Measurements from ENCODE around the gene BARD1. TPM values are rescaled to one million over a fixed set of nuclear protein-coding genes. Genes with fewer than 3 reads are reported as not detected.

Gene BARD1
- total and polyA plus RNA-seq, 2 of the 8 experiments (the other 6 are each of a cell fraction or from before 2014, with no cell fraction given): 11.1 to 29.8 TPM

DNA sequence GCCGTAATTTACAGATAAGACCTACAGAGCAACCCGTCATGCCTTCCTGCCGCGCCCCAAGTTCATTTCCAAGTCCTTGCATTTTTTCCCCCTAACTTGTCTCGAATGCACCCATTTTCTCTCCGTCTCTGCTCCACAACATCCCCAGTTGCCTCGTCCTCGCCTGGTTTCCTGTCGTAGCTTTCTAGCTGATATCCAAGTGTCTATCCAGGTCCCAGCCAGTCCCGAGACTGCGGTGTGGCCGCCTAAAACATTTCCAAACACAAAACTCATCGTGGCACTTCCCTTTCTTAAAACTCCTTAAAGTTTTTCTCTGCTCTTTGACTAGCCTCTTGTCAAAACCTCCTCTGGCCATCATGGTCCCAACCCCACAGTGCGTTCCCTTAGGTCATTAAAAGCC, 1.2 kb upstream of the BARD1 start (continued):
- TF ChIP-seq, protein P1, sequence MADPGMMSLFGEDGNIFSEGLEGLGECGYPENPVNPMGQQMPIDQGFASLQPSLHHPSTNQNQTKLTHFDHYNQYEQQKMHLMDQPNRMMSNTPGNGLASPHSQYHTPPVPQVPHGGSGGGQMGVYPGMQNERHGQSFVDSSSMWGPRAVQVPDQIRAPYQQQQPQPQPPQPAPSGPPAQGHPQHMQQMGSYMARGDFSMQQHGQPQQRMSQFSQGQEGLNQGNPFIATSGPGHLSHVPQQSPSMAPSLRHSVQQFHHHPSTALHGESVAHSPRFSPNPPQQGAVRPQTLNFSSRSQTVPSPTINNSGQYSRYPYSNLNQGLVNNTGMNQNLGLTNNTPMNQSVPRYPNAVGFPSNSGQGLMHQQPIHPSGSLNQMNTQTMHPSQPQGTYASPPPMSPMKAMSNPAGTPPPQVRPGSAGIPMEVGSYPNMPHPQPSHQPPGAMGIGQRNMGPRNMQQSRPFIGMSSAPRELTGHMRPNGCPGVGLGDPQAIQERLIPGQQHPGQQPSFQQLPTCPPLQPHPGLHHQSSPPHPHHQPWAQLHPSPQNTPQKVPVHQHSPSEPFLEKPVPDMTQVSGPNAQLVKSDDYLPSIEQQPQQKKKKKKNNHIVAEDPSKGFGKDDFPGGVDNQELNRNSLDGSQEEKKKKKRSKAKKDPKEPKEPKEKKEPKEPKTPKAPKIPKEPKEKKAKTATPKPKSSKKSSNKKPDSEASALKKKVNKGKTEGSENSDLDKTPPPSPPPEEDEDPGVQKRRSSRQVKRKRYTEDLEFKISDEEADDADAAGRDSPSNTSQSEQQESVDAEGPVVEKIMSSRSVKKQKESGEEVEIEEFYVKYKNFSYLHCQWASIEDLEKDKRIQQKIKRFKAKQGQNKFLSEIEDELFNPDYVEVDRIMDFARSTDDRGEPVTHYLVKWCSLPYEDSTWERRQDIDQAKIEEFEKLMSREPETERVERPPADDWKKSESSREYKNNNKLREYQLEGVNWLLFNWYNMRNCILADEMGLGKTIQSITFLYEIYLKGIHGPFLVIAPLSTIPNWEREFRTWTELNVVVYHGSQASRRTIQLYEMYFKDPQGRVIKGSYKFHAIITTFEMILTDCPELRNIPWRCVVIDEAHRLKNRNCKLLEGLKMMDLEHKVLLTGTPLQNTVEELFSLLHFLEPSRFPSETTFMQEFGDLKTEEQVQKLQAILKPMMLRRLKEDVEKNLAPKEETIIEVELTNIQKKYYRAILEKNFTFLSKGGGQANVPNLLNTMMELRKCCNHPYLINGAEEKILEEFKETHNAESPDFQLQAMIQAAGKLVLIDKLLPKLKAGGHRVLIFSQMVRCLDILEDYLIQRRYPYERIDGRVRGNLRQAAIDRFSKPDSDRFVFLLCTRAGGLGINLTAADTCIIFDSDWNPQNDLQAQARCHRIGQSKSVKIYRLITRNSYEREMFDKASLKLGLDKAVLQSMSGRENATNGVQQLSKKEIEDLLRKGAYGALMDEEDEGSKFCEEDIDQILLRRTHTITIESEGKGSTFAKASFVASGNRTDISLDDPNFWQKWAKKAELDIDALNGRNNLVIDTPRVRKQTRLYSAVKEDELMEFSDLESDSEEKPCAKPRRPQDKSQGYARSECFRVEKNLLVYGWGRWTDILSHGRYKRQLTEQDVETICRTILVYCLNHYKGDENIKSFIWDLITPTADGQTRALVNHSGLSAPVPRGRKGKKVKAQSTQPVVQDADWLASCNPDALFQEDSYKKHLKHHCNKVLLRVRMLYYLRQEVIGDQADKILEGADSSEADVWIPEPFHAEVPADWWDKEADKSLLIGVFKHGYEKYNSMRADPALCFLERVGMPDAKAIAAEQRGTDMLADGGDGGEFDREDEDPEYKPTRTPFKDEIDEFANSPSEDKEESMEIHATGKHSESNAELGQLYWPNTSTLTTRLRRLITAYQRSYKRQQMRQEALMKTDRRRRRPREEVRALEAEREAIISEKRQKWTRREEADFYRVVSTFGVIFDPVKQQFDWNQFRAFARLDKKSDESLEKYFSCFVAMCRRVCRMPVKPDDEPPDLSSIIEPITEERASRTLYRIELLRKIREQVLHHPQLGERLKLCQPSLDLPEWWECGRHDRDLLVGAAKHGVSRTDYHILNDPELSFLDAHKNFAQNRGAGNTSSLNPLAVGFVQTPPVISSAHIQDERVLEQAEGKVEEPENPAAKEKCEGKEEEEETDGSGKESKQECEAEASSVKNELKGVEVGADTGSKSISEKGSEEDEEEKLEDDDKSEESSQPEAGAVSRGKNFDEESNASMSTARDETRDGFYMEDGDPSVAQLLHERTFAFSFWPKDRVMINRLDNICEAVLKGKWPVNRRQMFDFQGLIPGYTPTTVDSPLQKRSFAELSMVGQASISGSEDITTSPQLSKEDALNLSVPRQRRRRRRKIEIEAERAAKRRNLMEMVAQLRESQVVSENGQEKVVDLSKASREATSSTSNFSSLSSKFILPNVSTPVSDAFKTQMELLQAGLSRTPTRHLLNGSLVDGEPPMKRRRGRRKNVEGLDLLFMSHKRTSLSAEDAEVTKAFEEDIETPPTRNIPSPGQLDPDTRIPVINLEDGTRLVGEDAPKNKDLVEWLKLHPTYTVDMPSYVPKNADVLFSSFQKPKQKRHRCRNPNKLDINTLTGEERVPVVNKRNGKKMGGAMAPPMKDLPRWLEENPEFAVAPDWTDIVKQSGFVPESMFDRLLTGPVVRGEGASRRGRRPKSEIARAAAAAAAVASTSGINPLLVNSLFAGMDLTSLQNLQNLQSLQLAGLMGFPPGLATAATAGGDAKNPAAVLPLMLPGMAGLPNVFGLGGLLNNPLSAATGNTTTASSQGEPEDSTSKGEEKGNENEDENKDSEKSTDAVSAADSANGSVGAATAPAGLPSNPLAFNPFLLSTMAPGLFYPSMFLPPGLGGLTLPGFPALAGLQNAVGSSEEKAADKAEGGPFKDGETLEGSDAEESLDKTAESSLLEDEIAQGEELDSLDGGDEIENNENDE (IDR thresholded peaks at IDR 0.05; ENCODE audit: insufficient replicate concordance, low read length): no peak
- TF ChIP-seq TAF7 (optimal IDR thresholded peaks at IDR 0.05; ENCODE audit: borderline replicate concordance, low read depth, low read length) (no peak), JUND (IDR thresholded peaks at IDR 0.05; ENCODE audit: low read length) (no peak), TCF12 (IDR thresholded peaks at IDR 0.05; ENCODE audit: low read depth, low read length) (no peak), SUZ12 (IDR thresholded peaks at IDR 0.05; ENCODE audit: low read length) (no peak), ASH2L (IDR thresholded peaks at IDR 0.05; ENCODE audit: low read length) (no peak), EZH2 (IDR thresholded peaks at IDR 0.05; ENCODE audit: low read depth, low read length, severe bottlenecking) (no peak), KDM5A (IDR thresholded peaks at IDR 0.05; ENCODE audit: low read length) (no peak), SP2 (IDR thresholded peaks at IDR 0.05; ENCODE audit: low read length) (no peak), POLR2A (IDR thresholded peaks at IDR 0.05; ENCODE audit: control extremely low read depth in 1 of 2, low read depth in 2 of 2, low read length in 2 of 2) (no peak), CREB1 (IDR thresholded peaks at IDR 0.05) (no peak)
